HepG2 (cell line): Measurements from ENCODE around the gene CD70.

Source experiments
- AGO1 ChIP-seq: fragments of 200-400 bp; formaldehyde crosslinking; IDR thresholded peaks from 2 replicates; pipeline ENCODE4 v1.6.1; 2017; ENCODE audit warnings: mild to moderate bottlenecking, low read depth, low read length, moderate library complexity; ENCODE audit not compliant: poor library complexity, severe bottlenecking
- SRF ChIP-seq: IDR thresholded peaks from 2 replicates; pipeline ENCODE4 v1.6.1; 2011; ENCODE audit warnings: mild to moderate bottlenecking, low read depth, low read length, moderate library complexity

DNA sequence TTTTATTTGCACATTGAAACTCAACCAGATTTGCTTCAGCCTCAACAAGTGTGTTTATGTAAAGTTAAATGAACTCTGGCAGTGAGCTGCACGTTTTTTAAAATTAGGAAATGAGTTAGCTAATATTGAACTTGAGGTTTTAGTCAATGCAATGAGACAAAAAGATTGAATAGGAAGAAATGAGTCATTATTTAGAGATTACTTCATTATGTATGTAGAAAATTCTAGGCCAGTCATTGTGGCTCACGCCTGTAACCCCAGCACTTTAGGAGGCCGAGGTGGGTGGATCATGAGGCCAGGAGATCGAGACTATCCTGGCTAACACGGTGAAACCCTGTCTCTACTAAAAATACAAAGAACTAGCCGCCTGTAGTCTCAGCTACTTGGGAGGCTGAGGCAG lies 22.8 kb upstream of the CD70 start:
- no peak for TF ChIP-seq AGO1
- no peak for TF ChIP-seq SRF
